Measurements from ENCODE around the gene ZXDB. TPM values are rescaled to one million over a fixed set of nuclear protein-coding genes. Genes with fewer than 3 reads are reported as not detected.
"Not testable (repeated sequence)": the region's sequence is repeated elsewhere in the genome, so short reads cannot be mapped to it uniquely, and the experiment has no call there.

The ZXDB gene
- polyA plus RNA-seq (4.8 to 6.4 TPM (median 5.0 TPM) in 3 replicates), polyA minus RNA-seq (7.0 to 12.5 TPM (median 11.1 TPM) in 3 replicates)
- 2.1 TPM for polyA plus RNA-seq (2011; ENCODE audit: low read depth)
- 3.1 and 5.2 TPM in 2 replicates for polyA plus RNA-seq (2011; cell fraction: cytosol; rRNA removed)
- 6.7 and 8.3 TPM in 2 replicates for polyA plus RNA-seq (2011; cell fraction: nucleus; rRNA removed)
- polyA plus RNA-seq (2012; ENCODE audit: low replicate concordance): 3.3 and 4.0 TPM in 2 replicates
- polyA minus RNA-seq (2011; cell fraction: cytosol; rRNA and poly(A)+ RNA removed): 9.6 TPM
- 10.9 and 15.6 TPM in 2 replicates for polyA minus RNA-seq (2011; cell fraction: nucleus; rRNA and poly(A)+ RNA removed)

GRCh38 chrX:57591284-57592159, at the start of gene ZXDB:
ZXDB (plus strand) TSS chrX:57592011; CDS start chrX:57592049, 38 bp downstream.
- H3K36me3 ChIP-seq (ENCODE audit: control insufficient read depth in 2 of 2, extremely low read depth in 1 of 2, insufficient read depth in 2 of 2, low read length in 2 of 2); dilution Hi-C loops (cut with MboI; ENCODE audit: extremely low pct_ligation_motif_present, low sequenced_read_pairs); H4K20me1 ChIP-seq (ENCODE audit: control insufficient read depth, extremely low read depth, insufficient read depth, low read length); H3K9me1 ChIP-seq (ENCODE audit: control insufficient read depth, extremely low read depth, insufficient read depth, low read length); FAIRE-seq; H3K9me3 ChIP-seq (ENCODE audit: control insufficient read depth, low read depth, low read length); H3K27me3 ChIP-seq (ENCODE audit: control insufficient read depth, extremely low read depth, insufficient read depth, low read length); H3K79me2 ChIP-seq (ENCODE audit: control insufficient read depth, insufficient read depth, low read length): not testable (repeated sequence)
- H3K4me2 ChIP-seq (ENCODE audit: control insufficient read depth, extremely low read depth, insufficient read depth, low read depth, low read length): peak within 1 kb of the TSS; percentile 68
- H3K4me3 ChIP-seq (ENCODE audit: control insufficient read depth in 2 of 3, extremely low read depth in 1 of 3, insufficient read depth in 2 of 3, low read depth in 1 of 3, low read length in 3 of 3): peak within 1 kb of the TSS; percentile 42 to 61 (median 46)
- H3K4me1 ChIP-seq (ENCODE audit: control insufficient read depth, extremely low read depth, insufficient read depth, low read length): peaks cover 12% of the 10 kb centered on the region
- peak within 1 kb of the TSS; percentile 42 for H2AFZ ChIP-seq (ENCODE audit: control insufficient read depth, low read length)
- H3K27ac ChIP-seq (ENCODE audit: control insufficient read depth, insufficient read depth, low read length): peak within 1 kb of the TSS; percentile 80
- DNase-seq (ENCODE audit: low read depth, low spot score): peak; percentile 30
- H3K9ac ChIP-seq (ENCODE audit: control insufficient read depth, extremely low read depth, insufficient read depth, low read length): peak within 1 kb of the TSS; percentile 71

- Histone ChIP-seq H3K27me3 (ENCODE audit: control insufficient read depth, extremely low read depth, insufficient read depth, low read length) (no peaks in the 10 kb centered on the region), H3K9ac (ENCODE audit: control insufficient read depth, extremely low read depth, insufficient read depth, low read length) (no peak overlapping the region), H3K4me3 (ENCODE audit: control insufficient read depth in 2 of 3, extremely low read depth in 1 of 3, insufficient read depth in 2 of 3, low read depth in 1 of 3, low read length in 3 of 3) (no peak overlapping the region), H3K9me3 (ENCODE audit: control insufficient read depth, low read depth, low read length) (no peaks in the 10 kb centered on the region), H3K9me1 (ENCODE audit: control insufficient read depth, extremely low read depth, insufficient read depth, low read length) (no peaks in the 10 kb centered on the region), H3K4me2 (ENCODE audit: control insufficient read depth, extremely low read depth, insufficient read depth, low read depth, low read length) (no peak overlapping the region), H3K36me3 (ENCODE audit: control insufficient read depth in 2 of 2, extremely low read depth in 1 of 2, insufficient read depth in 2 of 2, low read length in 2 of 2) (no peaks in the 10 kb centered on the region), H3K79me2 (ENCODE audit: control insufficient read depth, insufficient read depth, low read length) (no peaks in the 10 kb centered on the region), H2AFZ (ENCODE audit: control insufficient read depth, low read length) (no peak overlapping the region), H3K4me1 (ENCODE audit: control insufficient read depth, extremely low read depth, insufficient read depth, low read length) (no peaks in the 10 kb centered on the region), H4K20me1 (ENCODE audit: control insufficient read depth, extremely low read depth, insufficient read depth, low read length) (no peaks in the 10 kb centered on the region), H3K27ac (ENCODE audit: control insufficient read depth, insufficient read depth, low read length) (no peak overlapping the region)
- dilution Hi-C loops (cut with MboI; ENCODE audit: extremely low pct_ligation_motif_present, low sequenced_read_pairs): no loop called here
- DNase-seq (ENCODE audit: low read depth, low spot score) (no peak), FAIRE-seq (no peak)
- TF ChIP-seq EZH2 (IDR thresholded peaks at IDR 0.05; ENCODE audit: low read length) (no peak), CTCF (optimal IDR thresholded peaks at IDR 0.05 in 1 of 3, IDR thresholded peaks at IDR 0.05 in 1 of 3, conservative IDR thresholded peaks at IDR 0.05 in 1 of 3; ENCODE audit: extremely low read depth in 1 of 3, insufficient read depth in 2 of 3, low read length in 3 of 3) (no peak)
Observed at GRCh38 chrX:57565198-57565597, 26.6 kb upstream of the ZXDB start.

Data from keratinocyte (primary cell).